Naive B cell (primary cell): ENCODE data around the gene AGBL1. TPM values are rescaled to one million over a fixed set of nuclear protein-coding genes. Genes with fewer than 3 reads are reported as not detected.

Experiments
- ATAC-seq, 2 donors: fragments of 150-1000 bp; cut with Tn5 transposase; 2 replicates each; pipeline ENCODE4 v1.10.0; 2021; ENCODE audit warnings: low read depth in 2 of 2, mild to moderate bottlenecking in 2 of 2, moderate library complexity in 2 of 2
- DNase-seq: peaks from one replicate; pipeline ENCODE4 v3.0.0; 2022
- H3K27ac Mint-ChIP-seq, 6 donors: one replicate each; pipeline ENCODE4 v1.8.0; 2020 to 2022; ENCODE audit warnings: mild to moderate bottlenecking in 6 of 6, mixed read lengths in 6 of 6, moderate library complexity in 5 of 6, inconsistent platforms in 2 of 6
- H3K27me3 Mint-ChIP-seq, 3 donors: one replicate each; pipeline ENCODE4 v1.8.0; 2021 to 2022; ENCODE audit warnings: mixed read lengths in 3 of 3, mild to moderate bottlenecking in 1 of 3
- H3K36me3 Mint-ChIP-seq, 2 donors: one replicate each; pipeline ENCODE4 v1.8.0; 2020 to 2022; ENCODE audit warnings: mixed read lengths in 2 of 2, inconsistent platforms in 1 of 2, mild to moderate bottlenecking in 1 of 2
- H3K4me1 Mint-ChIP-seq, 3 donors: one replicate each; pipeline ENCODE4 v1.8.0; 2020 to 2022; ENCODE audit warnings: mixed read lengths in 3 of 3, inconsistent platforms in 1 of 3, mild to moderate bottlenecking in 1 of 3, moderate library complexity in 1 of 3
- H3K4me3 Mint-ChIP-seq, 8 donors: one replicate each; pipeline ENCODE4 v1.8.0; 2020 to 2022; ENCODE audit warnings: mild to moderate bottlenecking in 8 of 8, mixed read lengths in 8 of 8, moderate library complexity in 8 of 8, inconsistent platforms in 2 of 8
- H3K9me3 Mint-ChIP-seq, 7 donors: one replicate each; pipeline ENCODE4 v1.8.0; 2020 to 2022; ENCODE audit warnings: mixed read lengths in 7 of 7, mild to moderate bottlenecking in 5 of 7, inconsistent platforms in 2 of 7, moderate library complexity in 1 of 7
- polyA plus RNA-seq, 6 donors: library from polyadenylated mRNA; unstranded; fragments of 300-500 nt; fragmentation: Illumina TruSeq; gene quantifications; one replicate each; pipeline ENCODE4 v1.2.3, GENCODE V29; 2021; ENCODE audit warnings: low read depth in 6 of 6

Gene AGBL1
- polyA plus RNA-seq, 6 donors from 2014 or later, result not detected

DNA sequence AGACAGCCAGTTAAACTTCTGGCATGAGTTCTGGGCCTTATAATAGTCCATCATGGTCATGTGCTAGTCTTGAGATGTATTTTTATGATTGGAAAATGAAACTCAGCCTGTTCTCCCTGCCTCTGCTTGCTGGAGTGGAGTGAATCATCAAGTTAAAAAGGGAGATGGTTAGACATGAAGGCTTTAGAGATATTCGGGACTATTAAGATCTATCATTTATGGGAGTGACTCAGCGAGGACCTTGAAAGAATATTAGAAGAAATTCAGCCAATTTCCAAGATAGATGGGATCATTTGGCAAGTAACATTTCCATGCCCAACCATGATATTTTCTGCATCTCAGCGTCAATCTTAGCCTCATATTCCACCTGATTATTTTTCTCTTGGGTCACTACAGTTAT lies 79.8 kb downstream of the AGBL1 start:
- Mint-ChIP-seq H3K27ac (no peak overlapping the region), H3K27me3 (peaks cover 0 to 11% (median 9%) of the 10 kb centered on the region in 3 donors), H3K9me3 (peaks cover 0 to 6% (median 2%) of the 10 kb centered on the region in 7 donors), H3K4me3 (no peak overlapping the region), H3K4me1 (no peaks in the 10 kb centered on the region), H3K36me3 (no peaks in the 10 kb centered on the region)
- ATAC-seq, result no peak
- DNase-seq, result no peak

DNA sequence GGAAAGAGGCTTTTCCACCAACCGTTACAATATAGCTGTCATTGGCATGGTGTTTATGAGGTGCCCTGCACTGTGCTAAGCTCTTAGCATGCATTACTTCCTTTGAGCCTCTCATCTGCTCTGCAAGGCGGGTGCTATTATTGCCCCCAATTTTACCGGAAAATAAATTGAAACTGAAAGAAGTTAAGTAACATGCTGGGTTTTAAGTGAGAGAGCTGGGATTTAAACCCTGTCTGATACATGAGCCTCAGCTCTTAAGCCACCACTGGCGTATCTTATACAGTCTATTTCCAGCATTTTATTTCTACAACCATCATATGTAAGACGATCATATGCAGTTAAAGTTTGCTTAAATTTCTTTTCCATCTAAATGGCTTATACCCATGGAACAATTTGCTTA lies 81.6 kb downstream of the AGBL1 start:
- no peaks in the 10 kb centered on the region for H3K36me3 Mint-ChIP-seq
- peaks cover 0 to 15% (median 11%) of the 10 kb centered on the region in 3 donors for H3K27me3 Mint-ChIP-seq
- no peak overlapping the region for H3K4me3 Mint-ChIP-seq
- ATAC-seq (no peak), DNase-seq (no peak)
- H3K9me3 Mint-ChIP-seq, result peaks cover 0 to 4% (median 2%) of the 10 kb centered on the region in 7 donors
- H3K4me1 Mint-ChIP-seq, result no peaks in the 10 kb centered on the region
- no peak overlapping the region for H3K27ac Mint-ChIP-seq

DNA sequence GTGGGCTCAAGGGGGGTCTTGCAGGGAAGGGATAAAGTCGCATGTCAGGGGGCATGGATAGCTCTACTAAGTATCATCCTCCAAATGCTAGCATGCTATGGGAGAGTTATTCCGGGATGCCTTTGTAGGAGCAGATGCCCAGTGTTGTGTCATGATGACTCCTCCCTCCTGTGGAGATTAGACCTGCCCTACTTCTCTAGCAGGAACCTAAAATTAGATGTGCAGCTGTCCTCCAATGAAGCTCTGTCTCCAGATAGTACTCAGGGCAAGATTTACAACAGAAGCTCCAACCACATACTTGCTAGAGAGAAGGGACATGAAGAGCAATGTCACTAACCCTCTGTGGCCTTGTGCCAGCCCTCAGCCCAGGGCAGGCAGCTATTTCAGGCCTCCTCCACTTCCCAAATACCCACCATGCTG lies 82.5 kb downstream of the AGBL1 start:
- H3K9me3 Mint-ChIP-seq, result peaks cover 0 to 4% (median 2%) of the 10 kb centered on the region in 7 donors
- no peak overlapping the region for H3K4me3 Mint-ChIP-seq
- no peak overlapping the region for H3K27ac Mint-ChIP-seq
- peaks cover 0 to 15% (median 11%) of the 10 kb centered on the region in 3 donors for H3K27me3 Mint-ChIP-seq
- no peak for DNase-seq
- ATAC-seq, result no peak
- H3K4me1 Mint-ChIP-seq, result no peaks in the 10 kb centered on the region
- no peaks in the 10 kb centered on the region for H3K36me3 Mint-ChIP-seq

DNA sequence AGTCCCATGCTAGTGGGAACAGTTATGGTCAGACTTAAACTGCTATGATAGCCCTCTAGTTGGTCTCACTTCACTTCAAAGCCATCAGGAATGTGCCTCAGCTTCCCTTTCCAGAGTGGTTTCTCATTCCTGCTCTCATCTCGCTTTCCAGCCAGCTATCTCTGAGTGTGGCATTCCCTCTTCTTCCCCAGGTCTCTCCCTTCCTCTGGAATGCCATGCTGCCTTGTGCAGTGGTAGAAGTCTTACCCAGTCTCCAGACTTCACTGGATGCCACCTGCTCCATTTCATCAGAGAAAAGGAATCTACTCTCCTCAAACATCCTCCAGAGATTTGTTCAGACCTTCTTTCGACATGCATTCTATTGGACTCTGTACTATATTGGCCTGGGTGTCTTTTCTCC lies 83.0 kb downstream of the AGBL1 start:
- Mint-ChIP-seq H3K4me1 (no peaks in the 10 kb centered on the region), H3K4me3 (no peak overlapping the region), H3K27ac (no peak overlapping the region), H3K36me3 (no peaks in the 10 kb centered on the region), H3K27me3 (peaks cover 1 to 15% (median 14%) of the 10 kb centered on the region in 3 donors), H3K9me3 (peaks cover 0 to 4% (median 2%) of the 10 kb centered on the region in 7 donors)
- DNase-seq (no peak), ATAC-seq (no peak)

DNA sequence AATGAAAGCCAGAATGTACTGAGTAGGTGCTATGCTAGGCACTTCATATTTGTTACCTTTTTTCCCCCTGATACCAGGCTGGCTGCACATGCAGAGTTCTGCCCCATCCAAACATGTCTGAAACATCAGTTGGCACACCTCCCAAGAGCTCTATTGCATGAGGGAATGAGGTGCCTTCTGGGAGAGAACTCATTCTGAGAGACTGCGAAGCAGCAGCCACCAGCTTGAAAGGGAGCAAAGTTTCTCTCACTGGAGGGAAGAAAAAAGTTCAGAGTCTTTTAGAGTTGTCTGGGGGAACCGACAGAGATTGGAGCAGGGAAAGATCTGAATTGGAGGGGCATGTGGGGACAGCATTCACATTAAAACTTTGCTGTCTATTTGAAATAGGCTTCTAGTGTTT lies 84.1 kb downstream of the AGBL1 start:
- peaks cover 0 to 4% (median 2%) of the 10 kb centered on the region in 7 donors for H3K9me3 Mint-ChIP-seq
- H3K4me1 Mint-ChIP-seq, result no peaks in the 10 kb centered on the region
- H3K27ac Mint-ChIP-seq, result no peak overlapping the region
- no peak for DNase-seq
- H3K36me3 Mint-ChIP-seq, result no peaks in the 10 kb centered on the region
- H3K4me3 Mint-ChIP-seq, result no peak overlapping the region
- ATAC-seq, result no peak
- H3K27me3 Mint-ChIP-seq, result peaks cover 7 to 15% (median 15%) of the 10 kb centered on the region in 3 donors

DNA sequence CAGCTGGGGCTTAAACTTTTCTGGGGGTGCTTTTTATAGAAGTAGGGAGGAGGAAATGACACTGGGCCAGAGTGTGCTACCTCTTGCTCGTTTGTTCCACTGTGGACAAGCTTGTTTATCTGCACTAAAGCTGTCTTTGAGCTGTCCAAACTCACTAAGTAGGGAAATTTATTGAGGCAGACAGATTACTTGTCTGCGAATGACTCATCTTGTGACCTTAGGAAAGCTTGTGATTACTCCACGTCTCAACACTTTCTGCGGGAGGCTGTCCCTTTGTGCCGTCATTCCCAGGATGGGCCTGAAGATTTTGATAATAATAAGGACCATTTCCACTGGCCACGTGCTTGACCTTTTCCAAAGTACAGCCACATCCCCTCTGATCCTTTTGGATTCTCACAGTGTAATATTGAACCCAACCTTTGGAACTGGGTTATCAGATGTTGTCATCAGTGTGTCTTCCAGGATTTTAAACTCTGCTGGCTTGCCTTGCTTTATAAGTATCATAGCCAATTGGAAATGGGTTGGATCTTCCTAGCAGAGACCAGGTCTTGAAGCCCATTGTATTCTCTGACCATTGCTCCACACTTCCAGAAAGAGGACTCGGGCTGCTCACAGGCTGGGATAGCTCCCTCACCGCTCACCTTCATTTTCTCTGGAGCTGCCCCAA lies 84.7 kb downstream of the AGBL1 start:
- Mint-ChIP-seq H3K4me1 (no peaks in the 10 kb centered on the region), H3K27ac (no peak overlapping the region), H3K36me3 (no peaks in the 10 kb centered on the region), H3K27me3 (peaks cover 7 to 15% (median 15%) of the 10 kb centered on the region in 3 donors), H3K9me3 (peaks cover 0 to 4% (median 1%) of the 10 kb centered on the region in 7 donors), H3K4me3 (no peak overlapping the region)
- ATAC-seq (no peak), DNase-seq (no peak)

DNA sequence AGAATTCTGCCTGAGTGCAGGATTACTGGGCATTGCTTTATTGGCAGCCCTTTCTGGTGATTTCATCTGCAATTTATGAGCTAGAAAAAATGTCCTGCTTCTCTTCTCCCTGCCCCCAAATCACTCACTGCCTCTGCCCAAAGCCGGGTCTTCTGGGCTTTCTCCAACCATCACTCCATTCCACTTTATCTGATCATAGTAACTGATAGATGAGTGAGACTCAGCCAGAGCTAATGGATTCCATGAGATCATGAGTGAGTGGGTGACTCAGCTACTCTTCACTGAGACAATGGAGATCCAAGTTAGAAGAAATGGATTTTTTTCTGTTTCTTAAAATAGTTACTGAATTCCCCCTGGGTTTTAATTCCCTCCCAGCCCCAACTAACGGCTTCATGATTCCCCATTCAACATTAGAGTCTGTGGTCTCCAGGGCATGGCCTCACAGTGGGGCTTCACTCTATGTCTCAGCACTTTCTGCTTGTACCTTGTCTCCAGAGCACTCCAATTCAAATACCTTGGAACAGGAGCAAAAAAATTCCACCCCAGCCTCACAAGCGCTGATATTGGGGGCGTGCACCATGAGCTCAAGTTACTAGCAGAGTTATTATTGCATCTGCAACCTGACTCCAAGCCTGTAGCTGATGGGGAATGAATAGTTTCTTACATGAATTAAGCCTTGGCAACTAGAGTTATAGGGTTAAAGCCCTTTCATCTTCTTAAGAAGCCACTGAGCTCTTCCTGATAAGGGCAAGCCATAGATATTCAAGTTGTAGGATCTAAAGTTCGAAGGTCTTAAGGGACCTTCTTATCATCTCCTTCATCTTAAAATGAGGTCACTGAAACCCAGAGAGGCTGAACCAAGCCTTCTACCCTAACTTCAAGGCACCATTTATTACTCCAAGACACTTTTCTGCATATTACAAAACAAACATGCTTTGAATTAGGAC lies 85.9 kb downstream of the AGBL1 start:
- peaks cover 0 to 4% (median 0%) of the 10 kb centered on the region in 7 donors for H3K9me3 Mint-ChIP-seq
- no peak for DNase-seq
- H3K36me3 Mint-ChIP-seq, result no peaks in the 10 kb centered on the region
- peak overlapping the region in 1 of 8 donors; percentile 11 for H3K4me3 Mint-ChIP-seq
- no peaks in the 10 kb centered on the region for H3K4me1 Mint-ChIP-seq
- H3K27ac Mint-ChIP-seq, result no peak overlapping the region
- H3K27me3 Mint-ChIP-seq, result peaks cover 7 to 15% (median 15%) of the 10 kb centered on the region in 3 donors
- no peak for ATAC-seq

DNA sequence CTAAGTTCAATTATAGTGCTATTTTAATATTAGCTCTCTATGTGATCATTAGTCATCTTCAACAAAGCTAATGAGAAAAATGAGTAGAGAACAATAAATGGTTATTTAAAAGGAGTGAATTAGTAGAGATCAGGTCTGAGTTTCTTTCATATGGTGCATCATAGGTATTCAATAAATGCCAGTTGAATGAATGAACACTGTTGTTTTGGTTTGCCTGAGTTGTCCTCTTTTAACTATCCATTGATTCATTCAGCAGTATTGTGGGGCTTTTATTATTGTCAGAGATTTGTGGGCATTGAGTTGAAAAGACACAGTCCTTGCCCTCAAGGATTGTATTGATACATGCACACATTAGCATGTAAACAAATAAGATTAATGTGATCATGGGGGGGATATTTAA lies 88.2 kb downstream of the AGBL1 start:
- no peaks in the 10 kb centered on the region for H3K36me3 Mint-ChIP-seq
- DNase-seq, result no peak

DNA sequence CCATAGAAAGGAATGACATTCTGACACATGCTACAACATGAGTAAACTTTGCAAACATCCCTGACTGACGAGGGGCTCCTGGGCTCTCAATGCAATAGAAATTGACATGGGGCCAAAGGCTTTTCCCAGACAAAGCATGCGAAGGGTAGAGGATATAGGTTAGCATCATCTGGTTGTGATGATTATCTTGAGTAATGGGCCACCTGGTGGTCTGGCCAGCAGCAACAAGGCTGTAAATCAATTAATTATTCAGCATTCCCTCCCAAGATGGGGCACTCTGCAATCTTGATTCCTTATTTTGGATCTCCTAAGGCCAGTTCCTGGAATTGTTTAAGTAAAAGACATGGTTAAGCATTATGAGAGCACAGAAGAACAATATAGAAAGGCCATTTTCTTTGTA lies 99.2 kb downstream of the AGBL1 start:
- Mint-ChIP-seq H3K27ac (no peak overlapping the region), H3K4me1 (no peaks in the 10 kb centered on the region), H3K27me3 (peaks cover 0 to 10% (median 0%) of the 10 kb centered on the region in 3 donors), H3K4me3 (no peak overlapping the region), H3K9me3 (peaks cover 6 to 21% (median 12%) of the 10 kb centered on the region in 7 donors), H3K36me3 (peaks cover 5 to 13% of the 10 kb centered on the region in 2 donors)
- DNase-seq (no peak), ATAC-seq (no peak)

More for the DNA sequence above, 88.2 kb downstream of the AGBL1 start:
- Mint-ChIP-seq H3K9me3 (peaks cover 0 to 4% (median under 1%) of the 10 kb centered on the region in 7 donors), H3K4me3 (no peak overlapping the region), H3K27ac (no peak overlapping the region), H3K27me3 (peaks cover 7 to 12% (median 10%) of the 10 kb centered on the region in 3 donors), H3K4me1 (no peaks in the 10 kb centered on the region)
- ATAC-seq, result no peak

DNA sequence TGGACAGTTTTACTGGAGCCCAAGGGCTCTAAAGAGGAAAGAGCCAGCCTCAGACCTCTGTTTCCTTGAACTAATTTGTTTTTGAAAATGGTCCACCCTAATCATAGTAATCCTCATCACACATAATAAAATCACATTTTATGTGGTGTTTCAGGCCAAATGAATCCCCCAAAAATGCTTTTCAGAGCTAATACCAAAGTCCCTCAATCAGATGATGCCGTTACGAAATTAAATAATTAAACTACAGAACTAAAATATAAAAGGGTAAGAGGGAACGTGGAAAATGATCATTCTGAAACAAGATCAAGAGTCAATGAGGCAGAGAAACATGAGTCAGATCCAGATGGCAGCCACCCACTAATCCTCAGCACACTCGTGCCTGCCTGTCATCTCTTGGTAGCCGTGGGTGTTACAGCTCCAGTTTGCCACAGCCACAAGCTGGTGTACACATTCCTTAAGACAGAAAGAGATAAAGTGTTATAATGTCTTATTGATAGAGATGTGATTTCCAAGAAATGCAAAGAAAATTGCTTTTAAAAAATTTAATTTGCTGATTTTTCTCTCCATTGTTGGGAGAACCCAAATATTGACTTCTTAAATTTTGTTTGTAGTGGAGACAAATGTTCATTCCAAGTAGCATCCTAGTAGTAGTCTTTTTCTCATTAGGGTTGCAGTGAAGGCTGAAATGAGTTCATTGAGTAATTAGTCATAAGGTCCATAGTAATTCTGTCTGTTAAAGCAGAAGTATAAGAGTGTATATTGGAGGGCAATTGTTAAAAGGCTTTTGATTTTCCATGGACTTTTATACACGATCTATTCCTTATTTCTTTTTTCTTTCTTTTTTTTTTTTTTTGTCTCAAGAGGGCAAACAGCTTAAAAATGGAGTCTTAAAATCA lies 104.2 kb downstream of the AGBL1 start:
- DNase-seq (no peak), ATAC-seq (no peak)
- Mint-ChIP-seq H3K4me1 (no peaks in the 10 kb centered on the region), H3K27ac (no peak overlapping the region), H3K4me3 (no peak overlapping the region), H3K9me3 (peaks cover 0 to 2% (median 0%) of the 10 kb centered on the region in 7 donors), H3K27me3 (peaks cover 0 to 3% (median 0%) of the 10 kb centered on the region in 3 donors), H3K36me3 (no peaks in the 10 kb centered on the region)

DNA sequence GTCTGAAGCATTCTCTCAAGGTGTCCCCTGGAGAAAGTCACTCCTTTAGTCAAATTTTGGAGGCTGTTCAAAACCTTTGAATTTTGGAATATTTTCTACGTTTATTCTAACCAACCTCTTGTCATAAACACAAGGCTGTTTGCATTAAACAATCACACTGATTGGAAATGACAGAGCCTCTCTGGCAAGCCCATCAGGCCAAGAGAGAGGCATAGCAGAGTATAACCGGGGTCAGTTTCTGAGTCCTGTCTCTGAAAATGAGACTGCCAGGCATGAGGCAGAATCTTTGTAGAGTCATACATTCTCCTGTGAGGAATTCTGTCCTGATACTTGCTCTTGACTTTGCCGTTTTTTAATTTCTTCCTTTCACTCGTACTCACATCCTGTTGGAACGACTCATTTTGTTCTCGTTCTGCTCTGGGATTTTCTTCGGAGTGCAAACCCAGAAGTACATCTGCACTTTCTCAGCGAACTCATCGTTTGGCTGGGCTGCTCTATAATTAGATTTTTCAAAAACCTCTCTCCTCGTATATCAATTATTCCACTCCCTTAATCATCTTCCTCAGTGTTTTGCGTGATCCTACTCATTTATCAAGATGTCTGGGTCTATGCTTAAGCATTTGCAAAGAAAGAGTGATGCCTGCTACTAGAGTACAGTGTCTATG lies 114.2 kb downstream of the AGBL1 start:
- ATAC-seq (no peak), DNase-seq (no peak)
- H3K4me1 Mint-ChIP-seq, result no peaks in the 10 kb centered on the region
- peaks cover 0 to 2% (median 0%) of the 10 kb centered on the region in 7 donors for H3K9me3 Mint-ChIP-seq
- H3K27ac Mint-ChIP-seq, result peak overlapping the region in 1 of 6 donors; percentile 31
- H3K27me3 Mint-ChIP-seq, result peaks cover 4 to 13% (median 8%) of the 10 kb centered on the region in 3 donors
- H3K4me3 Mint-ChIP-seq, result no peak overlapping the region
- no peaks in the 10 kb centered on the region for H3K36me3 Mint-ChIP-seq

DNA sequence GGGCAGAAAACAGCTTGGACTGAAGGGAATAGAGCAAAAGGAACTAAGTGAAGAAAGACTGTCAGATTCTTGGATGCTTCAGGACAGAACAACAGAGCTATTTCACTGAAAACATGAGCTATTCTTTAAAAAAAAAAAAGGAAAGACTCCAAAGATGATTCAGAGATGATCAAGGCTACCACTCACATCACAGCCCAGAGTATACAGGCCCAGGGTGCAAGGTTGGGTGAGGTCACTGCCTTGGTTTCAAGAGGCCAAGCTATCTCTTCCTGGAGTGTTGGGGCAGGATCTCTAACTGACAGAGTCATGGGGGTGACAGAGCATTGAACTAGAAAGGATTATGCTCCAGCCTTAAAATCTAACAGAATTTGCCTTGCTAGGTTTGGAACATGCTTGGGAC lies 118.1 kb downstream of the AGBL1 start:
- peaks cover 0 to 5% (median 0%) of the 10 kb centered on the region in 7 donors for H3K9me3 Mint-ChIP-seq
- DNase-seq (no peak), ATAC-seq (no peak)
- no peak overlapping the region for H3K4me3 Mint-ChIP-seq
- H3K27ac Mint-ChIP-seq, result peak overlapping the region in 1 of 6 donors; percentile 4
- H3K27me3 Mint-ChIP-seq, result peaks cover 0 to 6% (median 0%) of the 10 kb centered on the region in 3 donors
- H3K36me3 Mint-ChIP-seq, result no peaks in the 10 kb centered on the region
- H3K4me1 Mint-ChIP-seq, result no peaks in the 10 kb centered on the region
